Measurements from ENCODE around the gene CX3CR1.

DNA sequence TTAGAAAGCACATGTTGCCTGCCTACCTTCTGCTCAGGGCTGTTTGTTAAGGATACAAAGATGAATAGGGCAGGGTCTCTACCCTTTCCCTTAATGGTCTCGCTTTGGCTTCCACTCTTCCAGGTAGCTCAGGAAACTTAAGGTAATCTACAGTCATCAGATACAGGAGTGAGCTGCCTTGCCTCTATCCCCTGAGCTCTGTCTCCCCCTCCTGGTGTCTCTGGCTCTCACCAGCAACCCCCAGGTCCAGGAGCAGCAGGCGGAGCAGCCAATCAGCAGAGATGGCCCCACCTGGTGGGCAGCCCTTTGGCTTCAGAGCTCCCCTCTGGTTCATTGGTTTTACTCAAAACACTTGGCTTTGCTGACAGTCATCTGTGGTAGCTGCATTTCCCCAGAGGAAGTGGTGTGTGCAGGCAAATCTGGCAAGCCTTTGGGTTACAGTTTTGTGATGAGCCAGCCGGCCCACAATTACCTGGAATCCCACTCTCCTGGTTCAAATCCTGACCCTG lies 8.5 kb upstream of the CX3CR1 start:
- TF ChIP-seq, protein P1, sequence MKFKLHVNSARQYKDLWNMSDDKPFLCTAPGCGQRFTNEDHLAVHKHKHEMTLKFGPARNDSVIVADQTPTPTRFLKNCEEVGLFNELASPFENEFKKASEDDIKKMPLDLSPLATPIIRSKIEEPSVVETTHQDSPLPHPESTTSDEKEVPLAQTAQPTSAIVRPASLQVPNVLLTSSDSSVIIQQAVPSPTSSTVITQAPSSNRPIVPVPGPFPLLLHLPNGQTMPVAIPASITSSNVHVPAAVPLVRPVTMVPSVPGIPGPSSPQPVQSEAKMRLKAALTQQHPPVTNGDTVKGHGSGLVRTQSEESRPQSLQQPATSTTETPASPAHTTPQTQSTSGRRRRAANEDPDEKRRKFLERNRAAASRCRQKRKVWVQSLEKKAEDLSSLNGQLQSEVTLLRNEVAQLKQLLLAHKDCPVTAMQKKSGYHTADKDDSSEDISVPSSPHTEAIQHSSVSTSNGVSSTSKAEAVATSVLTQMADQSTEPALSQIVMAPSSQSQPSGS (tag by site-specific recombination; IDR thresholded peaks at IDR 0.05; ENCODE audit: low read depth) = no peak
- TF ChIP-seq, protein P2, sequence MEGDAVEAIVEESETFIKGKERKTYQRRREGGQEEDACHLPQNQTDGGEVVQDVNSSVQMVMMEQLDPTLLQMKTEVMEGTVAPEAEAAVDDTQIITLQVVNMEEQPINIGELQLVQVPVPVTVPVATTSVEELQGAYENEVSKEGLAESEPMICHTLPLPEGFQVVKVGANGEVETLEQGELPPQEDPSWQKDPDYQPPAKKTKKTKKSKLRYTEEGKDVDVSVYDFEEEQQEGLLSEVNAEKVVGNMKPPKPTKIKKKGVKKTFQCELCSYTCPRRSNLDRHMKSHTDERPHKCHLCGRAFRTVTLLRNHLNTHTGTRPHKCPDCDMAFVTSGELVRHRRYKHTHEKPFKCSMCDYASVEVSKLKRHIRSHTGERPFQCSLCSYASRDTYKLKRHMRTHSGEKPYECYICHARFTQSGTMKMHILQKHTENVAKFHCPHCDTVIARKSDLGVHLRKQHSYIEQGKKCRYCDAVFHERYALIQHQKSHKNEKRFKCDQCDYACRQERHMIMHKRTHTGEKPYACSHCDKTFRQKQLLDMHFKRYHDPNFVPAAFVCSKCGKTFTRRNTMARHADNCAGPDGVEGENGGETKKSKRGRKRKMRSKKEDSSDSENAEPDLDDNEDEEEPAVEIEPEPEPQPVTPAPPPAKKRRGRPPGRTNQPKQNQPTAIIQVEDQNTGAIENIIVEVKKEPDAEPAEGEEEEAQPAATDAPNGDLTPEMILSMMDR (tag by site-specific recombination; IDR thresholded peaks at IDR 0.05) = peak; percentile 82
- TF ChIP-seq ZNF121 (tag by site-specific recombination; IDR thresholded peaks at IDR 0.05) (no peak), ZNF19 (tag by site-specific recombination; IDR thresholded peaks at IDR 0.05; ENCODE audit: low read depth) (no peak), ZNF146 (tag by site-specific recombination; IDR thresholded peaks at IDR 0.05) (no peak), YY1 (tag by site-specific recombination; IDR thresholded peaks at IDR 0.05) (no peak), ZNF561 (tag by site-specific recombination; IDR thresholded peaks at IDR 0.05; ENCODE audit: borderline replicate concordance) (no peak), ZNF76 (tag by site-specific recombination; IDR thresholded peaks at IDR 0.05; ENCODE audit: borderline replicate concordance, low read depth) (no peak)
- TF ChIP-seq, protein P3, sequence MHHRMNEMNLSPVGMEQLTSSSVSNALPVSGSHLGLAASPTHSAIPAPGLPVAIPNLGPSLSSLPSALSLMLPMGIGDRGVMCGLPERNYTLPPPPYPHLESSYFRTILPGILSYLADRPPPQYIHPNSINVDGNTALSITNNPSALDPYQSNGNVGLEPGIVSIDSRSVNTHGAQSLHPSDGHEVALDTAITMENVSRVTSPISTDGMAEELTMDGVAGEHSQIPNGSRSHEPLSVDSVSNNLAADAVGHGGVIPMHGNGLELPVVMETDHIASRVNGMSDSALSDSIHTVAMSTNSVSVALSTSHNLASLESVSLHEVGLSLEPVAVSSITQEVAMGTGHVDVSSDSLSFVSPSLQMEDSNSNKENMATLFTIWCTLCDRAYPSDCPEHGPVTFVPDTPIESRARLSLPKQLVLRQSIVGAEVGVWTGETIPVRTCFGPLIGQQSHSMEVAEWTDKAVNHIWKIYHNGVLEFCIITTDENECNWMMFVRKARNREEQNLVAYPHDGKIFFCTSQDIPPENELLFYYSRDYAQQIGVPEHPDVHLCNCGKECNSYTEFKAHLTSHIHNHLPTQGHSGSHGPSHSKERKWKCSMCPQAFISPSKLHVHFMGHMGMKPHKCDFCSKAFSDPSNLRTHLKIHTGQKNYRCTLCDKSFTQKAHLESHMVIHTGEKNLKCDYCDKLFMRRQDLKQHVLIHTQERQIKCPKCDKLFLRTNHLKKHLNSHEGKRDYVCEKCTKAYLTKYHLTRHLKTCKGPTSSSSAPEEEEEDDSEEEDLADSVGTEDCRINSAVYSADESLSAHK (tag by site-specific recombination; IDR thresholded peaks at IDR 0.05) = no peak
- TF ChIP-seq, protein P4, sequence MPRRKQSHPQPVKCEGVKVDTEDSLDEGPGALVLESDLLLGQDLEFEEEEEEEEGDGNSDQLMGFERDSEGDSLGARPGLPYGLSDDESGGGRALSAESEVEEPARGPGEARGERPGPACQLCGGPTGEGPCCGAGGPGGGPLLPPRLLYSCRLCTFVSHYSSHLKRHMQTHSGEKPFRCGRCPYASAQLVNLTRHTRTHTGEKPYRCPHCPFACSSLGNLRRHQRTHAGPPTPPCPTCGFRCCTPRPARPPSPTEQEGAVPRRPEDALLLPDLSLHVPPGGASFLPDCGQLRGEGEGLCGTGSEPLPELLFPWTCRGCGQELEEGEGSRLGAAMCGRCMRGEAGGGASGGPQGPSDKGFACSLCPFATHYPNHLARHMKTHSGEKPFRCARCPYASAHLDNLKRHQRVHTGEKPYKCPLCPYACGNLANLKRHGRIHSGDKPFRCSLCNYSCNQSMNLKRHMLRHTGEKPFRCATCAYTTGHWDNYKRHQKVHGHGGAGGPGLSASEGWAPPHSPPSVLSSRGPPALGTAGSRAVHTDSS (tag by site-specific recombination; IDR thresholded peaks at IDR 0.05) = no peak
- TF ChIP-seq, protein P5, sequence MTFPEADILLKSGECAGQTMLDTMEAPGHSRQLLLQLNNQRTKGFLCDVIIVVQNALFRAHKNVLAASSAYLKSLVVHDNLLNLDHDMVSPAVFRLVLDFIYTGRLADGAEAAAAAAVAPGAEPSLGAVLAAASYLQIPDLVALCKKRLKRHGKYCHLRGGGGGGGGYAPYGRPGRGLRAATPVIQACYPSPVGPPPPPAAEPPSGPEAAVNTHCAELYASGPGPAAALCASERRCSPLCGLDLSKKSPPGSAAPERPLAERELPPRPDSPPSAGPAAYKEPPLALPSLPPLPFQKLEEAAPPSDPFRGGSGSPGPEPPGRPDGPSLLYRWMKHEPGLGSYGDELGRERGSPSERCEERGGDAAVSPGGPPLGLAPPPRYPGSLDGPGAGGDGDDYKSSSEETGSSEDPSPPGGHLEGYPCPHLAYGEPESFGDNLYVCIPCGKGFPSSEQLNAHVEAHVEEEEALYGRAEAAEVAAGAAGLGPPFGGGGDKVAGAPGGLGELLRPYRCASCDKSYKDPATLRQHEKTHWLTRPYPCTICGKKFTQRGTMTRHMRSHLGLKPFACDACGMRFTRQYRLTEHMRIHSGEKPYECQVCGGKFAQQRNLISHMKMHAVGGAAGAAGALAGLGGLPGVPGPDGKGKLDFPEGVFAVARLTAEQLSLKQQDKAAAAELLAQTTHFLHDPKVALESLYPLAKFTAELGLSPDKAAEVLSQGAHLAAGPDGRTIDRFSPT (tag by site-specific recombination; IDR thresholded peaks at IDR 0.05) = no peak
- TF ChIP-seq, protein P6, sequence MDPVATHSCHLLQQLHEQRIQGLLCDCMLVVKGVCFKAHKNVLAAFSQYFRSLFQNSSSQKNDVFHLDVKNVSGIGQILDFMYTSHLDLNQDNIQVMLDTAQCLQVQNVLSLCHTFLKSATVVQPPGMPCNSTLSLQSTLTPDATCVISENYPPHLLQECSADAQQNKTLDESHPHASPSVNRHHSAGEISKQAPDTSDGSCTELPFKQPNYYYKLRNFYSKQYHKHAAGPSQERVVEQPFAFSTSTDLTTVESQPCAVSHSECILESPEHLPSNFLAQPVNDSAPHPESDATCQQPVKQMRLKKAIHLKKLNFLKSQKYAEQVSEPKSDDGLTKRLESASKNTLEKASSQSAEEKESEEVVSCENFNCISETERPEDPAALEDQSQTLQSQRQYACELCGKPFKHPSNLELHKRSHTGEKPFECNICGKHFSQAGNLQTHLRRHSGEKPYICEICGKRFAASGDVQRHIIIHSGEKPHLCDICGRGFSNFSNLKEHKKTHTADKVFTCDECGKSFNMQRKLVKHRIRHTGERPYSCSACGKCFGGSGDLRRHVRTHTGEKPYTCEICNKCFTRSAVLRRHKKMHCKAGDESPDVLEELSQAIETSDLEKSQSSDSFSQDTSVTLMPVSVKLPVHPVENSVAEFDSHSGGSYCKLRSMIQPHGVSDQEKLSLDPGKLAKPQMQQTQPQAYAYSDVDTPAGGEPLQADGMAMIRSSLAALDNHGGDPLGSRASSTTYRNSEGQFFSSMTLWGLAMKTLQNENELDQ (tag by site-specific recombination; IDR thresholded peaks at IDR 0.05; ENCODE audit: low read depth) = no peak
- TF ChIP-seq, protein P7, sequence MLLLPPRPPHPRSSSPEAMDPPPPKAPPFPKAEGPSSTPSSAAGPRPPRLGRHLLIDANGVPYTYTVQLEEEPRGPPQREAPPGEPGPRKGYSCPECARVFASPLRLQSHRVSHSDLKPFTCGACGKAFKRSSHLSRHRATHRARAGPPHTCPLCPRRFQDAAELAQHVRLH (tag by site-specific recombination; IDR thresholded peaks at IDR 0.05) = no peak
